ENCODE measurements around the gene HMCES. TPM values are rescaled to one million over a fixed set of nuclear protein-coding genes. Genes with fewer than 3 reads are reported as not detected.

Gene HMCES
- total and polyA plus RNA-seq, 2 donors (not counting 1 experiment from before 2014, with no cell fraction given): 22.5 to 35.6 TPM

GRCh38 chr3:129257609-129258008 lies 21.1 kb upstream of the HMCES start:
- Histone ChIP-seq H3K27ac (ENCODE audit: low read length in 2 of 2) (no peak overlapping the region), H3K79me2 (ENCODE audit: control insufficient read depth, insufficient read depth, low read length) (peaks cover 5% of the 10 kb centered on the region), H3K4me1 (ENCODE audit: control insufficient read depth in 2 of 2, insufficient read depth in 2 of 2, low read length in 2 of 2) (no peaks in the 10 kb centered on the region), H4K20me1 (ENCODE audit: control insufficient read depth, insufficient read depth, low read length, poor library complexity, severe bottlenecking) (peaks cover 63% of the 10 kb centered on the region), H2AFZ (ENCODE audit: insufficient read depth, low read depth, low read length, poor library complexity, severe bottlenecking) (no peak overlapping the region), H3K4me3 (ENCODE audit: control extremely low read depth in 1 of 5, extremely low read depth in 1 of 5, insufficient read depth in 1 of 5, low read depth in 2 of 5, low read length in 4 of 5) (no peak overlapping the region), H3K4me2 (replicated peaks; ENCODE audit: low read depth, low read length, poor library complexity, severe bottlenecking) (no peak overlapping the region), H3K9ac (ENCODE audit: low read length) (no peak overlapping the region), H3K9me3 (ENCODE audit: control extremely low read depth in 1 of 3, control insufficient read depth in 2 of 3, insufficient read depth in 1 of 3, low read length in 2 of 3) (no peaks in the 10 kb centered on the region), H3K27me3 (replicated peaks in 1 of 4; ENCODE audit: control extremely low read depth in 1 of 4, control insufficient read depth in 3 of 4, insufficient read depth in 4 of 4, low read length in 3 of 4) (no peaks in the 10 kb centered on the region), H3K36me3 (replicated peaks in 1 of 2; ENCODE audit: control extremely low read depth in 1 of 2, control insufficient read depth in 1 of 2, extremely low read depth in 1 of 2, insufficient read depth in 2 of 2, low read length in 1 of 2) (peaks cover 6 to 85% of the 10 kb centered on the region in 2 experiments)
- WGBS (ENCODE audit: insufficient coverage): 98% methylated on average over 11 of the region's 11 CpGs
- no peaks in the 10 kb centered on the region for H3K27me3 Mint-ChIP-seq
- intact Hi-C loops (cut with micrococcal nuclease): no loop called here
- no peaks in the 10 kb centered on the region for H3K9me3 Mint-ChIP-seq (ENCODE audit: insufficient read depth)
- H3K4me1 Mint-ChIP-seq: no peaks in the 10 kb centered on the region
- ChIA-PET CTCF (interaction anchor here (0.6 to 1.4 kb wide), 3 partner anchors 19 to 1200 kb away, joined by 3 read pairs; no protein-coding TSS in a partner anchor), POLR2A (no interaction called here)
- no peak overlapping the region for H3K27ac Mint-ChIP-seq
- DNase-seq (no peak), ATAC-seq (ENCODE audit: low read depth) (no peak)
- TF ChIP-seq EZH2 (IDR thresholded peaks at IDR 0.05; ENCODE audit: borderline replicate concordance, insufficient read depth, low read depth, low read length, poor library complexity, severe bottlenecking): no peak
- TF ChIP-seq, protein P1, sequence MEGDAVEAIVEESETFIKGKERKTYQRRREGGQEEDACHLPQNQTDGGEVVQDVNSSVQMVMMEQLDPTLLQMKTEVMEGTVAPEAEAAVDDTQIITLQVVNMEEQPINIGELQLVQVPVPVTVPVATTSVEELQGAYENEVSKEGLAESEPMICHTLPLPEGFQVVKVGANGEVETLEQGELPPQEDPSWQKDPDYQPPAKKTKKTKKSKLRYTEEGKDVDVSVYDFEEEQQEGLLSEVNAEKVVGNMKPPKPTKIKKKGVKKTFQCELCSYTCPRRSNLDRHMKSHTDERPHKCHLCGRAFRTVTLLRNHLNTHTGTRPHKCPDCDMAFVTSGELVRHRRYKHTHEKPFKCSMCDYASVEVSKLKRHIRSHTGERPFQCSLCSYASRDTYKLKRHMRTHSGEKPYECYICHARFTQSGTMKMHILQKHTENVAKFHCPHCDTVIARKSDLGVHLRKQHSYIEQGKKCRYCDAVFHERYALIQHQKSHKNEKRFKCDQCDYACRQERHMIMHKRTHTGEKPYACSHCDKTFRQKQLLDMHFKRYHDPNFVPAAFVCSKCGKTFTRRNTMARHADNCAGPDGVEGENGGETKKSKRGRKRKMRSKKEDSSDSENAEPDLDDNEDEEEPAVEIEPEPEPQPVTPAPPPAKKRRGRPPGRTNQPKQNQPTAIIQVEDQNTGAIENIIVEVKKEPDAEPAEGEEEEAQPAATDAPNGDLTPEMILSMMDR (IDR thresholded peaks at IDR 0.05): no peak
- no peak overlapping the region for H3K4me3 Mint-ChIP-seq

- TF ChIP-seq, protein P1 (IDR thresholded peaks at IDR 0.05): no peak
- no peak for TF ChIP-seq EZH2 (IDR thresholded peaks at IDR 0.05; ENCODE audit: borderline replicate concordance, insufficient read depth, low read depth, low read length, poor library complexity, severe bottlenecking)
- Mint-ChIP-seq H3K4me1 (no peaks in the 10 kb centered on the region), H3K9me3 (ENCODE audit: insufficient read depth) (no peaks in the 10 kb centered on the region), H3K4me3 (no peak overlapping the region), H3K27me3 (no peaks in the 10 kb centered on the region), H3K27ac (no peak overlapping the region)
- H2AFZ ChIP-seq (ENCODE audit: insufficient read depth, low read depth, low read length, poor library complexity, severe bottlenecking): no peak overlapping the region
- no peak overlapping the region for H3K4me2 ChIP-seq (replicated peaks; ENCODE audit: low read depth, low read length, poor library complexity, severe bottlenecking)
- H3K27me3 ChIP-seq (replicated peaks in 1 of 4; ENCODE audit: control extremely low read depth in 1 of 4, control insufficient read depth in 3 of 4, insufficient read depth in 4 of 4, low read length in 3 of 4): no peaks in the 10 kb centered on the region
- H4K20me1 ChIP-seq (ENCODE audit: control insufficient read depth, insufficient read depth, low read length, poor library complexity, severe bottlenecking): peaks cover 48% of the 10 kb centered on the region
- no peak for DNase-seq
- H3K4me3 ChIP-seq (ENCODE audit: control extremely low read depth in 1 of 5, extremely low read depth in 1 of 5, insufficient read depth in 1 of 5, low read depth in 2 of 5, low read length in 4 of 5): no peak overlapping the region
- H3K9ac ChIP-seq (ENCODE audit: low read length): no peak overlapping the region
- H3K9me3 ChIP-seq (ENCODE audit: control extremely low read depth in 1 of 3, control insufficient read depth in 2 of 3, insufficient read depth in 1 of 3, low read length in 2 of 3): no peaks in the 10 kb centered on the region
- ATAC-seq (ENCODE audit: low read depth): no peak
- no peak overlapping the region for H3K27ac ChIP-seq (ENCODE audit: low read length in 2 of 2)
- 97% methylated on average over 6 of the region's 7 CpGs for WGBS (ENCODE audit: insufficient coverage)
- no peaks in the 10 kb centered on the region for H3K4me1 ChIP-seq (ENCODE audit: control insufficient read depth in 2 of 2, insufficient read depth in 2 of 2, low read length in 2 of 2)
- H3K36me3 ChIP-seq (replicated peaks in 1 of 2; ENCODE audit: control extremely low read depth in 1 of 2, control insufficient read depth in 1 of 2, extremely low read depth in 1 of 2, insufficient read depth in 2 of 2, low read length in 1 of 2): peaks cover 14 to 85% of the 10 kb centered on the region in 2 experiments
- CTCF ChIA-PET: interaction anchor here (1.3 to 2.0 kb wide), 3 partner anchors 13 to 206 kb away, joined by 3 to 8 read pairs (median 6); a partner anchor contains a TSS
- no peaks in the 10 kb centered on the region for H3K79me2 ChIP-seq (ENCODE audit: control insufficient read depth, insufficient read depth, low read length)
- POLR2A ChIA-PET: no interaction called here
- intact Hi-C loops (cut with micrococcal nuclease): no loop called here
Observed at GRCh38 chr3:129259612-129260477, 18.8 kb upstream of the HMCES start.

All from B cell (primary cell).